IPS-18c (cell line): ENCODE data around the gene GAS5.
"Not testable (repeated sequence)": the region's sequence is repeated elsewhere in the genome, so short reads cannot be mapped to it uniquely, and the experiment has no call there.

Experiments used
- H3K4me3 ChIP-seq: 2 replicates; pipeline ENCODE4 v1.7.0; 2013; ENCODE audit warnings: low read depth, mild to moderate bottlenecking, low read length, moderate library complexity; ENCODE audit not compliant: insufficient read depth
- H3K9me3 ChIP-seq: one replicate; pipeline ENCODE4 v1.6.1; 2013; ENCODE audit warnings: mild to moderate bottlenecking, low read length, moderate library complexity; ENCODE audit not compliant: control insufficient read depth, insufficient read depth

Gene GAS5

GRCh38 chr1:173876732-173877131 is 8.9 kb upstream of the GAS5 start:
- no peak overlapping the region for H3K4me3 ChIP-seq
- no peaks in the 10 kb centered on the region for H3K9me3 ChIP-seq

- no peaks in the 10 kb centered on the region for H3K9me3 ChIP-seq
- no peak overlapping the region for H3K4me3 ChIP-seq
Measured at GRCh38 chr1:173871500-173871899, 3.7 kb upstream of the GAS5 start.

GRCh38 chr1:173871091-173871490 is 3.3 kb upstream of the GAS5 start:
- no peaks in the 10 kb centered on the region for H3K9me3 ChIP-seq
- H3K4me3 ChIP-seq = no peak overlapping the region

GRCh38 chr1:173870252-173871075 is 2.7 kb upstream of the GAS5 start:
- Histone ChIP-seq H3K4me3 (no peak overlapping the region), H3K9me3 (no peaks in the 10 kb centered on the region)

GRCh38 chr1:173869021-173869359 is 1.2 kb upstream of the GAS5 start:
- Histone ChIP-seq H3K4me3 (peak overlapping the region; percentile 77), H3K9me3 (no peaks in the 10 kb centered on the region)

- H3K4me3 ChIP-seq = peak within 1 kb of the TSS; percentile 86
- no peaks in the 10 kb centered on the region for H3K9me3 ChIP-seq
Measured at GRCh38 chr1:173868266-173869020, 654 bp upstream of the GAS5 start, which contains the start of gene ZBTB37. ZBTB37 (plus strand) TSS chr1:173868380; CDS start chr1:173870226, 1,846 bp downstream.

- no peaks in the 10 kb centered on the region for H3K9me3 ChIP-seq
- peak overlapping the region; percentile 86 for H3K4me3 ChIP-seq
Measured at GRCh38 chr1:173867141-173867752, 542 bp downstream of the GAS5 start.

- H3K4me3 ChIP-seq = peak overlapping the region; percentile 86
- H3K9me3 ChIP-seq = no peaks in the 10 kb centered on the region
Measured at GRCh38 chr1:173866413-173867115, 1.2 kb downstream of the GAS5 start.

GRCh38 chr1:173865468-173866164 is 2.2 kb downstream of the GAS5 start:
- peak overlapping the region; percentile 86 for H3K4me3 ChIP-seq

GRCh38 chr1:173864179-173864867 is 3.5 kb downstream of the GAS5 start:
- Histone ChIP-seq H3K4me3 (no peak overlapping the region), H3K9me3 (no peaks in the 10 kb centered on the region)

More at GRCh38 chr1:173865468-173866164, 2.2 kb downstream of the GAS5 start:
- no peaks in the 10 kb centered on the region for H3K9me3 ChIP-seq

- no peak overlapping the region for H3K4me3 ChIP-seq
- no peaks in the 10 kb centered on the region for H3K9me3 ChIP-seq
Measured at GRCh38 chr1:173863224-173864161, 4.3 kb downstream of the GAS5 start.

GRCh38 chr1:173862769-173863223 is 5.0 kb downstream of the GAS5 start:
- no peak overlapping the region for H3K4me3 ChIP-seq
- H3K9me3 ChIP-seq = no peaks in the 10 kb centered on the region

GRCh38 chr1:173862146-173862768 is 5.5 kb downstream of the GAS5 start:
- not testable (repeated sequence) for H3K4me3 ChIP-seq, H3K9me3 ChIP-seq

GRCh38 chr1:173861731-173862145 is 6.1 kb downstream of the GAS5 start:
- no peaks in the 10 kb centered on the region for H3K9me3 ChIP-seq
- no peak overlapping the region for H3K4me3 ChIP-seq

GRCh38 chr1:173860065-173860464 is 7.7 kb downstream of the GAS5 start:
- H3K4me3 ChIP-seq = no peak overlapping the region
- H3K9me3 ChIP-seq = no peaks in the 10 kb centered on the region
